Stimulated activated CD8-positive, alpha-beta memory T cell treated with anti-CD3 and anti-CD28 coated beads, Interleukin-4, amount 100 ng/mL, for 24 hours (primary cell): ENCODE measurements around the gene TOMM22.

ENCODE experiments used
- DNase-seq: peaks from one replicate; pipeline ENCODE4 v3.0.0-alpha.2; 2020; ENCODE audit warnings: low read depth

The TOMM22 gene

GRCh38 chr22:38696606-38697424 lies 15.1 kb downstream of the TOMM22 start:
- DNase-seq, result no peak

GRCh38 chr22:38697425-38698089 lies 15.8 kb downstream of the TOMM22 start:
- DNase-seq, result no peak

- no peak for DNase-seq
Observed at GRCh38 chr22:38698407-38699094, 16.8 kb downstream of the TOMM22 start.

GRCh38 chr22:38699143-38699542 lies 17.4 kb downstream of the TOMM22 start:
- DNase-seq, result no peak

- DNase-seq, result no peak
Observed at GRCh38 chr22:38699784-38700183, 18.0 kb downstream of the TOMM22 start.

- DNase-seq, result no peak
Observed at GRCh38 chr22:38700270-38700788, 18.6 kb downstream of the TOMM22 start.

- DNase-seq, result peak; percentile 97
Observed at GRCh38 chr22:38700789-38701628, 19.3 kb downstream of the TOMM22 start, which contains the start of gene JOSD1. Gene JOSD1 (minus strand): TSS chr22:38700943. CDS start chr22:38699987, 956 bp downstream.

GRCh38 chr22:38704654-38705234 lies 23.0 kb downstream of the TOMM22 start:
- DNase-seq, result no peak

GRCh38 chr22:38705235-38706100 lies 23.7 kb downstream of the TOMM22 start, which contains the start of gene GTPBP1:
Gene GTPBP1 (plus strand): TSS chr22:38705944. CDS start chr22:38705956, 12 bp downstream.
- peak; percentile 89 for DNase-seq

- DNase-seq, result peak; percentile 15
Observed at GRCh38 chr22:38706101-38706900, 24.5 kb downstream of the TOMM22 start.

- no peak for DNase-seq
Observed at GRCh38 chr22:38706901-38707195, 25.1 kb downstream of the TOMM22 start.

- DNase-seq, result no peak
Observed at GRCh38 chr22:38707346-38707745, 25.6 kb downstream of the TOMM22 start.

GRCh38 chr22:38707984-38708383 lies 26.2 kb downstream of the TOMM22 start:
- no peak for DNase-seq

- DNase-seq, result no peak
Observed at GRCh38 chr22:38709306-38709705, 27.5 kb downstream of the TOMM22 start.

- no peak for DNase-seq
Observed at GRCh38 chr22:38710351-38710750, 28.6 kb downstream of the TOMM22 start.

- no peak for DNase-seq
Observed at GRCh38 chr22:38710866-38711265, 29.1 kb downstream of the TOMM22 start.

- DNase-seq, result no peak
Observed at GRCh38 chr22:38712486-38713207, 30.9 kb downstream of the TOMM22 start.

GRCh38 chr22:38713921-38714320 lies 32.2 kb downstream of the TOMM22 start:
- no peak for DNase-seq
